ENCODE data around the gene DMBT1. TPM values are rescaled to one million over a fixed set of nuclear protein-coding genes. Genes with fewer than 3 reads are reported as not detected.

The DMBT1 gene
- total RNA-seq, 1 experiment from 2014 or later = 0.13 TPM

- ChIA-PET CTCF (interaction anchor here (2.4 kb wide), 1 partner anchor 17 kb away, joined by 11 read pairs; no protein-coding TSS in a partner anchor), POLR2A (no interaction called here)
- DNase-seq (ENCODE audit: low spot score) (no peak), ATAC-seq (no peak)
- Mint-ChIP-seq H3K27me3 (ENCODE audit: low read depth) (no peaks in the 10 kb centered on the region), H3K36me3 (no peaks in the 10 kb centered on the region), H3K4me3 (no peak overlapping the region), H3K4me1 (peaks cover 8% of the 10 kb centered on the region), H3K9me3 (no peaks in the 10 kb centered on the region), H3K27ac (no peak overlapping the region)
- TF ChIP-seq GTF2I (CRISPR knock-in tag; conservative IDR thresholded peaks at IDR 0.05) = no peak
- no peak for TF ChIP-seq KAT7 (CRISPR knock-in tag; IDR thresholded peaks at IDR 0.05; ENCODE audit: borderline replicate concordance)
- no peak for TF ChIP-seq HMGXB4 (CRISPR knock-in tag; IDR thresholded peaks at IDR 0.05)
- TF ChIP-seq TEAD1 (CRISPR knock-in tag; IDR thresholded peaks at IDR 0.05) = no peak
- no peak for TF ChIP-seq ZNF138 (CRISPR knock-in tag; conservative IDR thresholded peaks at IDR 0.05)
- TF ChIP-seq ETV6 (CRISPR knock-in tag; IDR thresholded peaks at IDR 0.05) = no peak
- TF ChIP-seq ZNF396 (CRISPR knock-in tag; IDR thresholded peaks at IDR 0.05; ENCODE audit: borderline replicate concordance) = no peak
- TF ChIP-seq AR (CRISPR knock-in tag; IDR thresholded peaks at IDR 0.05) = no peak
- no peak for TF ChIP-seq NFE2L1 (CRISPR knock-in tag; IDR thresholded peaks at IDR 0.05)
- no peak for TF ChIP-seq ATF1 (CRISPR knock-in tag; IDR thresholded peaks at IDR 0.05)
- TF ChIP-seq ARID4B (CRISPR knock-in tag; IDR thresholded peaks at IDR 0.05; ENCODE audit: borderline replicate concordance) = no peak
- no peak for TF ChIP-seq PRRX2 (CRISPR knock-in tag; IDR thresholded peaks at IDR 0.05)
- TF ChIP-seq ATF2 (CRISPR knock-in tag; IDR thresholded peaks at IDR 0.05; ENCODE audit: borderline replicate concordance, low read depth) = no peak
- TF ChIP-seq ZNF425 (CRISPR knock-in tag; conservative IDR thresholded peaks at IDR 0.05) = no peak
- no peak for TF ChIP-seq SOX15 (CRISPR knock-in tag; IDR thresholded peaks at IDR 0.05)
- no peak for TF ChIP-seq SP1 (CRISPR knock-in tag; conservative IDR thresholded peaks at IDR 0.05)
- no peak for TF ChIP-seq EMX1 (CRISPR knock-in tag; IDR thresholded peaks at IDR 0.05)
Observed at GRCh38 chr10:122665329-122665860, 104.8 kb downstream of the DMBT1 start.
